GM12891 (cell line): ENCODE data around the gene UBP1.

ENCODE experiments used
- PAX5 ChIP-seq: IDR thresholded peaks from 2 replicates; pipeline ENCODE4 v1.6.1; 2011; ENCODE audit warnings: low read length, moderate library complexity, mild to moderate bottlenecking; ENCODE audit not compliant: insufficient read depth, severe bottlenecking
- POLR2A ChIP-seq: IDR thresholded peaks from 2 replicates; pipeline ENCODE4 v1.6.1; 2011; ENCODE audit warnings: low read depth, low read length, control low read depth
- POLR2AphosphoS5 ChIP-seq: IDR thresholded peaks from 2 replicates; pipeline ENCODE4 v1.6.1; 2011; ENCODE audit warnings: low read depth, low read length, control low read depth
- POU2F2 ChIP-seq: IDR thresholded peaks from 2 replicates; pipeline ENCODE4 v1.6.1; 2011; ENCODE audit warnings: low read depth, mild to moderate bottlenecking, control low read depth, low read length, moderate library complexity
- SPI1 ChIP-seq: IDR thresholded peaks from 2 replicates; pipeline ENCODE4 v1.6.1; 2011; ENCODE audit warnings: low read depth, low read length, control low read depth
- TAF1 ChIP-seq: IDR thresholded peaks from 2 replicates; pipeline ENCODE4 v1.6.1; 2011; ENCODE audit warnings: low read depth, low read length, control low read depth

DNA sequence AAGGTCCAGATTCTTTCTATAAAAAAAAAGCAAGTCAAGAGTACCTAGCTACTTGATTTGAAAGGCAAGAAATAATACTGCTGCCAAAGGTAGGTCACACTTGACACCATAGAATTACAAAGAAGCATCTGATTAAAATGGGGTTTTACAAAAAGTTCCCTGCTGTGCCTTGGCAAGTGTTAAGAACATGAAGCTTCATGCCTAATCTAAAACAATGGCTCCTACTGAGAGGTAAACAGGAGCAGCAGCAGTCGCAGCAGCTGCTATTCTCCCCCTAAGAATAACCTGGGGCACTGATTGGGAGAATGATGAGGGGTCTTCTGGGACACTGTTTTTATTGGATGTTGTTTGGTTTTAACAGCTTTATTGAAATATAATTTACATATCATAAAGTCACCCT, 14.1 kb downstream of the UBP1 start:
- TF ChIP-seq POLR2A (no peak), POLR2AphosphoS5 (no peak), TAF1 (no peak), PAX5 (no peak), SPI1 (no peak), POU2F2 (no peak)
